Measurements from ENCODE around the gene KLF11. TPM values are rescaled to one million over a fixed set of nuclear protein-coding genes. Genes with fewer than 3 reads are reported as not detected.

Gene KLF11
- total RNA-seq, 1 donor from 2014 or later, result 7.8 TPM

- Mint-ChIP-seq H3K27ac (no peak overlapping the region), H3K27me3 (ENCODE audit: insufficient read depth) (peaks cover 12% of the 10 kb centered on the region), H3K36me3 (ENCODE audit: low read depth) (peaks cover 11% of the 10 kb centered on the region), H3K4me3 (peak overlapping the region; percentile 46), H3K4me1 (ENCODE audit: low read depth) (peaks cover 14% of the 10 kb centered on the region), H3K9me3 (no peaks in the 10 kb centered on the region)
- intact Hi-C loops (cut with micrococcal nuclease), result loop anchor here (5.0 to 10.0 kb wide), 3 partner anchors 491 to 841 kb away; partner anchors contain the start of genes ADAM17, ASAP2, CPSF3 and ITGB1BP1
- DNase-seq (ENCODE audit: low spot score), result no peak
Observed at GRCh38 chr2:10045561-10046355, 2.4 kb downstream of the KLF11 start.

- Mint-ChIP-seq H3K9me3 (no peaks in the 10 kb centered on the region), H3K4me3 (no peak overlapping the region), H3K27me3 (ENCODE audit: insufficient read depth) (no peaks in the 10 kb centered on the region), H3K36me3 (ENCODE audit: low read depth) (peaks cover 12% of the 10 kb centered on the region), H3K27ac (no peak overlapping the region), H3K4me1 (ENCODE audit: low read depth) (peaks cover 14% of the 10 kb centered on the region)
- DNase-seq (ENCODE audit: low spot score), result no peak
- intact Hi-C loops (cut with micrococcal nuclease), result loop anchor here (5.0 to 10.0 kb wide), 3 partner anchors 492 to 842 kb away; partner anchors contain the start of genes ADAM17, ASAP2, CPSF3 and ITGB1BP1
Observed at GRCh38 chr2:10046931-10047330, 3.6 kb downstream of the KLF11 start.

- no peak for DNase-seq (ENCODE audit: low spot score)
- Mint-ChIP-seq H3K4me3 (no peak overlapping the region), H3K36me3 (ENCODE audit: low read depth) (peaks cover 18% of the 10 kb centered on the region), H3K27ac (no peak overlapping the region), H3K27me3 (ENCODE audit: insufficient read depth) (no peaks in the 10 kb centered on the region), H3K4me1 (ENCODE audit: low read depth) (peaks cover 7% of the 10 kb centered on the region), H3K9me3 (no peaks in the 10 kb centered on the region)
- intact Hi-C loops (cut with micrococcal nuclease), result loop anchor here (1.0 to 10.0 kb wide), 7 partner anchors 64 to 906 kb away; partner anchors contain the start of genes ADAM17, ASAP2, CPSF3 and ITGB1BP1
Observed at GRCh38 chr2:10047616-10048500, 4.5 kb downstream of the KLF11 start.

- no peak for DNase-seq (ENCODE audit: low spot score)
- Mint-ChIP-seq H3K27ac (no peak overlapping the region), H3K27me3 (ENCODE audit: insufficient read depth) (no peaks in the 10 kb centered on the region), H3K4me1 (ENCODE audit: low read depth) (peaks cover 6% of the 10 kb centered on the region), H3K9me3 (no peaks in the 10 kb centered on the region), H3K36me3 (ENCODE audit: low read depth) (peaks cover 23% of the 10 kb centered on the region), H3K4me3 (no peak overlapping the region)
- intact Hi-C loops (cut with micrococcal nuclease), result loop anchor here (1.0 to 10.0 kb wide), 7 partner anchors 64 to 906 kb away; partner anchors contain the start of genes ADAM17, ASAP2, CPSF3 and ITGB1BP1
Observed at GRCh38 chr2:10048501-10049171, 5.3 kb downstream of the KLF11 start.

GRCh38 chr2:10052216-10052615 lies 8.9 kb downstream of the KLF11 start:
- no peaks in the 10 kb centered on the region for H3K9me3 Mint-ChIP-seq
- no peak for DNase-seq (ENCODE audit: low spot score)
- peaks cover 5% of the 10 kb centered on the region for H3K27me3 Mint-ChIP-seq (ENCODE audit: insufficient read depth)
- intact Hi-C loops (cut with micrococcal nuclease), result no loop called here
- H3K27ac Mint-ChIP-seq, result no peak overlapping the region
- no peak overlapping the region for H3K4me3 Mint-ChIP-seq
- H3K4me1 Mint-ChIP-seq (ENCODE audit: low read depth), result peaks cover 8% of the 10 kb centered on the region
- peaks cover 19% of the 10 kb centered on the region for H3K36me3 Mint-ChIP-seq (ENCODE audit: low read depth)

- intact Hi-C loops (cut with micrococcal nuclease), result no loop called here
- peaks cover 19% of the 10 kb centered on the region for H3K36me3 Mint-ChIP-seq (ENCODE audit: low read depth)
- peaks cover 5% of the 10 kb centered on the region for H3K27me3 Mint-ChIP-seq (ENCODE audit: insufficient read depth)
- no peak for DNase-seq (ENCODE audit: low spot score)
- H3K4me3 Mint-ChIP-seq, result no peak overlapping the region
- no peaks in the 10 kb centered on the region for H3K9me3 Mint-ChIP-seq
- H3K27ac Mint-ChIP-seq, result no peak overlapping the region
- peaks cover 8% of the 10 kb centered on the region for H3K4me1 Mint-ChIP-seq (ENCODE audit: low read depth)
Observed at GRCh38 chr2:10053351-10053750, 10.0 kb downstream of the KLF11 start.

GRCh38 chr2:10054424-10054823 lies 11.1 kb downstream of the KLF11 start:
- Mint-ChIP-seq H3K4me3 (no peak overlapping the region), H3K27me3 (ENCODE audit: insufficient read depth) (peaks cover 5% of the 10 kb centered on the region), H3K9me3 (no peaks in the 10 kb centered on the region), H3K27ac (no peak overlapping the region), H3K36me3 (ENCODE audit: low read depth) (peaks cover 18% of the 10 kb centered on the region), H3K4me1 (ENCODE audit: low read depth) (peaks cover 8% of the 10 kb centered on the region)
- DNase-seq (ENCODE audit: low spot score), result no peak
- intact Hi-C loops (cut with micrococcal nuclease), result no loop called here

- DNase-seq (ENCODE audit: low spot score), result no peak
- Mint-ChIP-seq H3K36me3 (ENCODE audit: low read depth) (peaks cover 14% of the 10 kb centered on the region), H3K9me3 (no peaks in the 10 kb centered on the region), H3K4me3 (no peak overlapping the region), H3K4me1 (ENCODE audit: low read depth) (peaks cover 8% of the 10 kb centered on the region), H3K27ac (no peak overlapping the region), H3K27me3 (ENCODE audit: insufficient read depth) (peaks cover 5% of the 10 kb centered on the region)
- intact Hi-C loops (cut with micrococcal nuclease), result no loop called here
Observed at GRCh38 chr2:10054976-10055375, 11.6 kb downstream of the KLF11 start.

- intact Hi-C loops (cut with micrococcal nuclease), result no loop called here
- no peak overlapping the region for H3K4me3 Mint-ChIP-seq
- no peak overlapping the region for H3K27ac Mint-ChIP-seq
- peaks cover 8% of the 10 kb centered on the region for H3K4me1 Mint-ChIP-seq (ENCODE audit: low read depth)
- peaks cover 9% of the 10 kb centered on the region for H3K27me3 Mint-ChIP-seq (ENCODE audit: insufficient read depth)
- H3K9me3 Mint-ChIP-seq, result no peaks in the 10 kb centered on the region
- peaks cover 14% of the 10 kb centered on the region for H3K36me3 Mint-ChIP-seq (ENCODE audit: low read depth)
- DNase-seq (ENCODE audit: low spot score), result no peak
Observed at GRCh38 chr2:10056439-10056838, 13.1 kb downstream of the KLF11 start.

GRCh38 chr2:10057231-10058107 lies 14.1 kb downstream of the KLF11 start:
- peak overlapping the region; percentile 65 for H3K4me3 Mint-ChIP-seq
- DNase-seq (ENCODE audit: low spot score), result no peak

GRCh38 chr2:10058251-10059015 lies 15.1 kb downstream of the KLF11 start:
- Mint-ChIP-seq H3K4me3 (no peak overlapping the region), H3K36me3 (ENCODE audit: low read depth) (peaks cover 2% of the 10 kb centered on the region), H3K9me3 (no peaks in the 10 kb centered on the region), H3K27ac (no peak overlapping the region), H3K27me3 (ENCODE audit: insufficient read depth) (peaks cover 10% of the 10 kb centered on the region), H3K4me1 (ENCODE audit: low read depth) (peaks cover 8% of the 10 kb centered on the region)
- DNase-seq (ENCODE audit: low spot score), result no peak
- intact Hi-C loops (cut with micrococcal nuclease), result no loop called here

More at GRCh38 chr2:10057231-10058107, 14.1 kb downstream of the KLF11 start:
- H3K9me3 Mint-ChIP-seq, result no peaks in the 10 kb centered on the region
- H3K27me3 Mint-ChIP-seq (ENCODE audit: insufficient read depth), result peaks cover 9% of the 10 kb centered on the region
- intact Hi-C loops (cut with micrococcal nuclease), result no loop called here
- H3K27ac Mint-ChIP-seq, result peak overlapping the region; percentile 73
- peaks cover 8% of the 10 kb centered on the region for H3K4me1 Mint-ChIP-seq (ENCODE audit: low read depth)
- peaks cover 8% of the 10 kb centered on the region for H3K36me3 Mint-ChIP-seq (ENCODE audit: low read depth)
